Progenitor cell of endocrine pancreas (in vitro differentiated cells): ENCODE results near the gene FBXO24. TPM values are rescaled to one million over a fixed set of nuclear protein-coding genes. Genes with fewer than 3 reads are reported as not detected.

Experiments
- DNase-seq: peaks from one replicate; pipeline ENCODE4 v3.0.0; 2021; ENCODE audit warnings: low spot score; ENCODE audit not compliant: unreplicated experiment
- H3K27ac Mint-ChIP-seq: 2 replicates; pipeline ENCODE4 v1.8.0; 2021; ENCODE audit warnings: mild to moderate bottlenecking, moderate library complexity, mixed read lengths
- H3K27me3 Mint-ChIP-seq: 2 replicates; pipeline ENCODE4 v1.8.0; 2021; ENCODE audit warnings: mixed read lengths
- H3K36me3 Mint-ChIP-seq: 2 replicates; pipeline ENCODE4 v1.8.0; 2022; ENCODE audit warnings: mixed read lengths; ENCODE audit not compliant: insufficient read depth
- H3K4me1 Mint-ChIP-seq: 2 replicates; pipeline ENCODE4 v1.8.0; 2021; ENCODE audit warnings: low read depth, mixed read lengths
- H3K4me3 Mint-ChIP-seq: 2 replicates; pipeline ENCODE4 v1.8.0; 2021; ENCODE audit warnings: low read depth, mild to moderate bottlenecking, moderate library complexity, mixed read lengths
- H3K9me3 Mint-ChIP-seq: 2 replicates; pipeline ENCODE4 v1.8.0; 2021; ENCODE audit warnings: low read depth, mixed read lengths
- CTCF ChIP-seq: fragments of 200-600 bp; sonication (generic); IDR thresholded peaks from one replicate; pipeline ENCODE4 v1.5.0; 2021; ENCODE audit warnings: antibody characterized with exemption, mild to moderate bottlenecking; ENCODE audit not compliant: unreplicated experiment
- total RNA-seq: library from RNA; stranded (reverse); gene quantifications from 2 replicates; pipeline ENCODE4 v1.2.1, GENCODE V29; 2021

FBXO24 gene
- total RNA-seq, 1 donor from 2014 or later = 0.41 TPM

- no peaks in the 10 kb centered on the region for H3K9me3 Mint-ChIP-seq
- H3K4me1 Mint-ChIP-seq = peaks cover 14% of the 10 kb centered on the region
- H3K27me3 Mint-ChIP-seq = peaks cover 13% of the 10 kb centered on the region
- no peaks in the 10 kb centered on the region for H3K36me3 Mint-ChIP-seq
- no peak within 1 kb of the TSS for H3K27ac Mint-ChIP-seq
- no peak for TF ChIP-seq CTCF
- H3K4me3 Mint-ChIP-seq = no peak within 1 kb of the TSS
- DNase-seq = no peak
Observed at GRCh38 chr7:100641463-100641859, 55.3 kb downstream of the FBXO24 start, which contains the start of gene TFR2. TSS of gene TFR2 (minus strand) at chr7:100641552. CDS start at chr7:100641509, 43 bp downstream.

- Mint-ChIP-seq H3K27me3 (peaks cover 10% of the 10 kb centered on the region), H3K27ac (no peak overlapping the region)
- no peak for TF ChIP-seq CTCF
Observed at GRCh38 chr7:100641860-100642533, 55.9 kb downstream of the FBXO24 start.

DNA sequence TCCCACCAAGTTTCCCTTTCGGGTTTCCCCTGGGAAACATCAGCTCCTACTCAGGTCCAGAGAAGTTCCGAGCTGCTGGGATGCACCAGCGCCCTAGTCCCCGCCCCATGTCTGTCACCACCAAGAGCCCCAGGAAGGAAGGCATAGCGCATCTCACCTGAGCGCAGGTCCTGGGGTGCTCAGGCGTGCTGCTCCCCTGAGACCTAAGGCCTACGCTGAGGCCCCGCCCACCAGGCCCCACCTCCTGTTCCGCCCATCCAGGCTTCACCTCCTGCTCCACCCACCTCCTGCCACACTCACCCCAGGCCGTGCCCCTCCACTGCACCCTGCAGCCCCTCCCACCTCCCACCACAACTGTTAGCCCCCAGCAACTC is 56.4 kb downstream of the FBXO24 start:
- Mint-ChIP-seq H3K4me3 (no peak overlapping the region), H3K27ac (no peak overlapping the region), H3K9me3 (no peaks in the 10 kb centered on the region), H3K27me3 (peaks cover 11% of the 10 kb centered on the region), H3K36me3 (no peaks in the 10 kb centered on the region), H3K4me1 (peaks cover 14% of the 10 kb centered on the region)
- no peak for TF ChIP-seq CTCF
- no peak for DNase-seq

More at GRCh38 chr7:100641860-100642533, 55.9 kb downstream of the FBXO24 start:
- H3K4me1 Mint-ChIP-seq = peaks cover 14% of the 10 kb centered on the region
- no peaks in the 10 kb centered on the region for H3K9me3 Mint-ChIP-seq
- no peak overlapping the region for H3K4me3 Mint-ChIP-seq
- no peak for DNase-seq
- H3K36me3 Mint-ChIP-seq = no peaks in the 10 kb centered on the region

GRCh38 chr7:100649826-100650565 is 63.9 kb downstream of the FBXO24 start:
- Mint-ChIP-seq H3K27me3 (peaks cover 30% of the 10 kb centered on the region), H3K27ac (no peak overlapping the region)
- no peak for TF ChIP-seq CTCF

More at GRCh38 chr7:100649826-100650565, 63.9 kb downstream of the FBXO24 start:
- Mint-ChIP-seq H3K36me3 (no peaks in the 10 kb centered on the region), H3K9me3 (no peaks in the 10 kb centered on the region), H3K4me3 (no peak overlapping the region), H3K4me1 (no peaks in the 10 kb centered on the region)
- no peak for DNase-seq

Other genes starting within 250 kb of the FBXO24 start
- 64.6 and 67.9 TPM in 2 replicates for gene PILRB, start 228.2 kb upstream of the FBXO24 start, total RNA-seq
- 3.9 and 5.3 TPM in 2 replicates for gene PILRA, start 212.8 kb upstream of the FBXO24 start, total RNA-seq
- 2.5 and 3.8 TPM in 2 replicates for gene ZCWPW1, start 157.6 kb upstream of the FBXO24 start, total RNA-seq
- gene MEPCE, start 156.5 kb upstream of the FBXO24 start, total RNA-seq = 34.6 and 35.4 TPM in 2 replicates
- gene PPP1R35, start 149.8 kb upstream of the FBXO24 start, total RNA-seq = 23.7 and 29.8 TPM in 2 replicates
- 0.67 and 1.7 TPM in 2 replicates for gene SPACDR, start 122.1 kb upstream of the FBXO24 start, total RNA-seq
- gene TSC22D4, start 107.1 kb upstream of the FBXO24 start, total RNA-seq = 27.9 and 32.2 TPM in 2 replicates
- gene NYAP1, start 102.4 kb upstream of the FBXO24 start, total RNA-seq = 4.6 and 4.9 TPM in 2 replicates
- 9.8 and 10.3 TPM in 2 replicates for gene AGFG2, start 47.1 kb upstream of the FBXO24 start, total RNA-seq
- 7.7 and 8.1 TPM in 2 replicates for gene SAP25, start 12.4 kb upstream of the FBXO24 start, total RNA-seq
- 76.6 and 82.7 TPM in 2 replicates for gene LRCH4, start 199 bp upstream of the FBXO24 start, total RNA-seq
- 16.1 and 20.3 TPM in 2 replicates for gene PCOLCE, start 16.0 kb downstream of the FBXO24 start, total RNA-seq
- gene MOSPD3, start 26.2 kb downstream of the FBXO24 start, total RNA-seq = 27.1 and 27.9 TPM in 2 replicates
- 0.62 and 0.93 TPM in 2 replicates for gene TFR2, start 55.2 kb downstream of the FBXO24 start, total RNA-seq
- gene ACTL6B, start 70.1 kb downstream of the FBXO24 start, total RNA-seq = 4.1 and 4.2 TPM in 2 replicates
- gene GNB2, start 87.4 kb downstream of the FBXO24 start, total RNA-seq = 160 and 167 TPM in 2 replicates
- gene GIGYF1, start 107.9 kb downstream of the FBXO24 start, total RNA-seq = 89.3 and 95.1 TPM in 2 replicates
- gene POP7, start 119.8 kb downstream of the FBXO24 start, total RNA-seq = 30.2 and 33.7 TPM in 2 replicates
- 0.22 and 0.29 TPM in 2 replicates for gene EPO, start 134.1 kb downstream of the FBXO24 start, total RNA-seq
- gene ZAN, start 147.3 kb downstream of the FBXO24 start, total RNA-seq = not detected in 2 replicates
- 164 TPM in 2 replicates for gene EPHB4, start 241.2 kb downstream of the FBXO24 start, total RNA-seq